ENCODE data around the gene PCSK4.
A peak's percentile ranks its signal among the peaks of the same experiment; 100 is the strongest.
"Not testable (repeated sequence)": the region's sequence is repeated elsewhere in the genome, so short reads cannot be mapped to it uniquely, and the experiment has no call there.

Gene PCSK4

DNA sequence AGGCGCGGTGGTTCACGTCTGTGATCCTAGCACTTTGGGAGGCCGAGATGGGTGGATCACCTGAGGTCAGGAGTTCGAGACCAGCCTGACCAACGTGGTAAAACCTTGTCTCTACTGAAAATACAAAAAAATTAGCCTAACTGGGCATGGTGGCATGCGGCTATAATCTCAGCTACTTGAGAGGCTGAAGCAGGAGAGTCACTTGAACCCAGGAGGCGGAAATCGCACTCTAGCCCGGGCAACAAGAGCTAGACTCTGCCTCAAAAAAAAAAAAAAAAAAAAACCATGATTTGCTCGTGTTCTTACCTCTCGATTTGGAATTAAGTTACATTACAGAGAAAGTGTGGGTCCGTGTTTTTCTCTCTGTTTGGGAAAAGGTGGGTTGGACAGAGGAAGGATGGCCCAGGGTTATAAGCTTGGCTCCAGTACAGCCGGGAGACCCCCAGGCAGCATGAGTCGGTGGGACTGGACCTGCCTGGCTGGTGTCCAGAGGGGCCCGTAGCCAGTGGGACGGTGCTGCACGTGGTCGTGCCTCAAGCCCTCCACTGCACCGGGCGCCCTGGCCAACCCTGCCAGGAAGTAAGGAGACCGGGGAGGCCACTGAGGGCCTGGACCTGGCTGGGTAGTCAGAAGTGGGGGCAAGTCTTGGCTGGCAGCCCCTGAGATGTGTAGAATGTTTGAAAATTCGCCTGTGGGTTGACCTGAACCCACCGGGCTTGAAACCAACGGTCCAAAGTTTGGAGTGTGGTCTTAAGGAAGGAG is 48.3 kb downstream of the PCSK4 start:
- DNase-seq (ENCODE audit: extremely low spot score, insufficient read length, low read depth) = no peak
- no peak for FAIRE-seq

DNA sequence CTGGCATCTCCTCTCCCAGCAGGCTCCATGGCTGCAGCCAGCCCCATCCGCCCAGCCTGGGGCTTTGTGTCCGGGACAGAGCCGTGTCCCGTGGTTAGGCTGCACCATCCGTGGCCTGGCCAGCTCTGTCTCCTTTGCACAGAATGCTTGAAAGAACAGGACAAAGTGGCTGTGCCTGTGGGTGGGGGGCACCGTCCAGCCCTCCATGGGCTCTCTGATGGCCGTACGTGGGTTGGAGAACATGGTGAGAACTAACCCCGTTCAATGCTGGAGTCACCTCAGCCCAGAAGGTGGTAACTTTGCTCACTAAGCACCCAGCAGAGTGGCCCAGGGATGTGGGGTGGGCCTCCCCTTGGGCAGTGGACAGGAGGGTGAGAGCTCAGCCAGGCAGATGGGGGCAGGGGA is 49.1 kb downstream of the PCSK4 start:
- DNase-seq (ENCODE audit: extremely low spot score, insufficient read length, low read depth) (no peak), FAIRE-seq (no peak)

DNA sequence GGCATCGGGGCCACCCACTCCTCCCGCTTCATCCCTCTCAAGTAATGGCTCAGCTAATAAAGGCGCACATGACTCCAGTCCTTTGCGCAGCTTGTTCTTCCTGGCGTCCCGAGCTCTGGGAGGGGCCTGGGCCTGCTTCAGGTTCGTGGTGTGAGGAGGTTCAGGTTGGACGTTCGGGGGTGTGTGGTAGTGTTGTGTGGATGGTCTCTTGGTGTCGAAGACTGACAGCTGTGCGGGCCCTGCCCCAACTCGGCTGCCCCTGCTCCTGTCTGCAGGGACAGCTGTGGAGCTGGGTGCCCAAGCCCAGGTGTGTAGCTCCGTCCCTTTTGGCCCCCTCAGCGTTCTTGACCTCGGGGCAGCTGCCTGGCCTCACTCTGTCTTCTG is 49.7 kb downstream of the PCSK4 start:
- FAIRE-seq (no peak), DNase-seq (ENCODE audit: extremely low spot score, insufficient read length, low read depth) (no peak)

DNA sequence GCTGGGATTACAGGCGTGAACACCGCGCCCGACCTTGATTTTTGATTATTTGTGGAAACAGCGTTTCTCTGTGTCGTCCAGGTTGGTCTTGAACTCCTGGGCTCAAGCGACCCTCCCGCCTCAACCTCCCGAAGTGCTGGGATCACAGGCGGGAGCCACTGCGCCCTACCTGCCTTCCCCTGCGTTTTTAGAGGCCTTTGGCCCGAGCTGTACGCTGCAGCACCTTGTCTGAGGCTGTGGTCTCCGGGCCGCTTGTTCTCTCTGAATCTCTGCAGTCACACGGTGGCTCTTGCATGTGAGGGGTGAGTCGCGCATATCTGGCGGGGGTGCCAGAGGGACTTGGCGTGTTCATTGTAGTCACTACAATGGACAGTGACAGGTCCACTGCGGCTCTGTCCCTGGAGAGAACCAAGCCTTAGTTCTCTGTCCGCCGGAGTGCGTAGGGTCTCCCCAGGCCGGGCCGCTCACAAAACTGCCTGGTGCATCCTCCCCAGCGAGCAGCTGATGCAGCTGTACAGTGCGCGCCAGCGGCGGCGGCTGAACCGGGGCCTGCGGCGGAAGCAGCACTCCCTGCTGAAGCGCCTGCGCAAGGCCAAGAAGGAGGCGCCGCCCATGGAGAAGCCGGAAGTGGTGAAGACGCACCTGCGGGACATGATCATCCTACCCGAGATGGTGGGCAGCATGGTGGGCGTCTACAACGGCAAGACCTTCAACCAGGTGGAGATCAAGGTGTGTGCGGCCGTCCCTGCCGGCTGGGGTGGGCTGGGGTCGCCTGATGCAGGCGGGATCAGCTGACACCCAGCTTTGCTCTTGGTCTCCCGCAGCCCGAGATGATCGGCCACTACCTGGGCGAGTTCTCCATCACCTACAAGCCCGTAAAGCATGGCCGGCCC is 50.4 kb downstream of the PCSK4 start:
- not testable (repeated sequence) for DNase-seq (ENCODE audit: extremely low spot score, insufficient read length, low read depth); FAIRE-seq

DNA sequence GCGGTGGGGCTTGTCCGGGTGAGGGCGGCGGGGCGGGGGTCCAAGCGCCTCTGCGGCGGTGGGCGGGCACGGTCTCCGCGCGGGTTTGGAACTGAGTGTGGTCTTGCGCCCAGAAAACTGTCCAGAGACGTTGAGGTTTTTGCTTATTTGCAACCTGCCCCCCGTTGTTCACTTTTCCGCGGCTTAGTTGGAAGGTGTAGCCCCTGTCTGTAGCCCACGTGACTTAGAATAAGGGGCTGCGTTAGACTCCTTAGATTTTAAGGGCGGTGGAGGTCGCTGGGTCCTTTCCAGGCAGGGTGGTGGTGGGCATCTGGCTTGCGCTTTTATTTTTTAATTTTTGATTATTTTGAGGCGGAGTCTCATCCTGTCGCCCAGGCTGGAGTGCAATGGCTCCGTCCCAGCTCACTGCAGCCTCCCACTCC is 51.2 kb downstream of the PCSK4 start:
- FAIRE-seq = no peak
- DNase-seq (ENCODE audit: extremely low spot score, insufficient read length, low read depth) = no peak

DNA sequence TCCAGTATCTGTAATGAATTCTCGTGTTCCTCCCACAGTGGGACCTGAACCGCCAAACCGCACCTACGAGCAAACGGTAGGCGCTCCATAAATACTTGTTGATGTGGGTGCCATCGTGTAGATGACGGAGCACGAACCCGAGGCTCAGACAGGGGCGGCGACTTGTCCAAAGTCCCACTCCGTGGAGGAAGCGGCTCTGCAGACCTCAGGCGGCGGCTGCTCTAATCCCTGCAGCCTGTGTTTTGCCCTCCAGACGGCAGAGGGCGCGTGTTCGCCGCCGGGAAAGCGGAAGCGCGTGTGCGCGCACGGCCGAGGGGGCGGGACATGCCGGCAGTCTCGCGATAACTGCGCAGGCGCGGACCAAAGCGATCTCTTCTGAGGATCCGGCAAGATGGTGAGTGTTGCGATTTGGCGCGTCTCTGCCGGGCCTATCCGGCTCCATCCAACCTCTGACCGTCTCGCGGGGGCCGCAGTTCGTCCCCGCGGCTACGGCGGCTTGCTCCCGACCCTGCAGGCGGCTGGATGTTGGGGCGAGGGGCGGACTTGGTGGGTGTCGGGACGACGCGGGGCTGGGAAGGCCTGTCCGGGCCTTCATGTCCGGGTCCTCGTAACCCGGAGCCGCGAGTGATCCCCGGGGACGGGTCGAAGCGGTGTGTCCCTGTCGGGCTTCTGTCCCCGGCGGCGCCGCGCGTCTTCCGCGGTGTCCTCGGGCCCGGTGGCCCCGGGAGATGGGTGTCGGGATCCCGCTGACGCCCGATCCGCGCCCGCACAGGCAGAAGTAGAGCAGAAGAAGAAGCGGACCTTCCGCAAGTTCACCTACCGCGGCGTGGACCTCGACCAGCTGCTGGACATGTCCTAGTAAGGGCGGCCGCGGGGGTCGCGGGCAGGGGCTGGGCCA is 51.9 kb downstream of the PCSK4 start, which contains the start of gene RPS15:
TSS of gene RPS15 (plus strand) at position 362 of the 898 bp plus-strand sequence. CDS start at position 392, 30 bp downstream.
- FAIRE-seq (peak; percentile 93), DNase-seq (ENCODE audit: extremely low spot score, insufficient read length, low read depth) (peak; percentile 93)

DNA sequence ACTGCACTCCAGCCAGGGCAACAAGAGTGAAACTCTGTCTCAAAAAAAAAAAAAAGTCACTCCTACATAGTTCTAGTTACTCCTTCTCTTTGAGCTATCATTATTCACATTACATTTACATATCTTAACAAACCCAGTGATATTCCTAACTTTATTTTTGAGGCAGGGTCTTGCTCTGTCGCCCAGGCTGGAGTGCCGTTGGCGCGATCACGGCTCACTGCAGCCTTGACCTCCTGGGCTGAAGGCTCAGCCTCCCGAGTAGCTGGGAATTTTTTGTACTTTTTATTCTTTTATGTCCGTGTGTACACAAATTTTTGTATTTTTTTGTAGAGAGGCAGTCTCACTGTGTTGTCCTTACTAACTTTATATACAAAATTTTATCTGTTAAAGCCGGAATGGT is 52.5 kb downstream of the PCSK4 start:
- FAIRE-seq (no peak), DNase-seq (ENCODE audit: extremely low spot score, insufficient read length, low read depth) (no peak)

DNA sequence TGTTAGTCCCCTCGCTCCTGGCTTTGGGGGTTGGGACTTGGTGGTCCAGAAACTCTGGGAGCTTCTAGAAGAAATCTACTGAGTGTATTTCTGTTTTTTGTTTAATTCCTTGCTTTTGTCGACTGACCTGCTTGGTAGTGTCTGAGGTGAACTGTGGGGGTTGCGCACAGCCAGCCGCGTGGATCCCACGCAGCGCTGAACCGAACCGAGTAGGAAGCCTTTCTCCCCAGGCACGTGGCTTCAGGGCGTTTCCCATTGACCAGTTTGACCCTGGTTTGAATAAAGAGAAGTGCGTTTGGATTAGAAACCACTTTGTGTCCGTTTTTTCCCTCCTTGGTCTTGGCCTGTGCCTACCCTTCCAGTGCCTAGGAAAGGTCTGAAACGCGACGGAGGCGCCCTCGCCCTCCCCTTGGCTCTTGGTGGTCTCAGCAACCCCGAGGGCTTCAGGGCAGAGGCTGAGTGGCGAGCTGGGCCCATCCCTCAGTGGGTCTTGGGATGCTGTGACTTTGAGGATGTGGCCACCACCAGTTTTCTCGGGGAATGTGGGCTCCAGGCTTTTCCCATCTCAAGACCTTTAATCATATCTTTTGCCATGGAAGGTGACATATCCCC is 54.7 kb downstream of the PCSK4 start:
- DNase-seq (ENCODE audit: extremely low spot score, insufficient read length, low read depth) (no peak), FAIRE-seq (no peak)

DNA sequence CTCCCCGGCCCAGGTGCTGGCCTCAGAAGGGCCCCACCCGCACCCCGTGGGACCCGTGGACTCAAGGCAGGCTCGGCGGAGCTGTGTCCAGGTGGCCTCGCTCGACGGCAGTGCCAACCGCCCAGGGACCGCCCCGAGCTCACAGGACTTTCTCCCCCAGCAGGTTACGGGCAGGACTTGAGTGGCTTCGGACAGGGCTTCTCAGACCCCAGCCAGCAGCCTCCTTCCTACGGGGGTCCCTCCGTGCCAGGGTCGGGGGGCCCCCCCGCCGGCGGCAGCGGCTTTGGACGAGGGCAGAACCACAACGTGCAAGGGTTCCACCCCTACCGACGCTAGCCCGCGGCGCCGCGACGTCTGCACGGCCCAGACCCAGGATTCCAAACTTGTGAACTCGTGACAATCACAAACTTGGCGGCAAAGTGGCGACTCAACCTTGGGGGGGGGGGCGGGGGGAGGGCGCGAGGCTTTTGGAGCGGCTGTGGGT is 55.5 kb downstream of the PCSK4 start:
- no peak for DNase-seq (ENCODE audit: extremely low spot score, insufficient read length, low read depth)
- FAIRE-seq = no peak

DNA sequence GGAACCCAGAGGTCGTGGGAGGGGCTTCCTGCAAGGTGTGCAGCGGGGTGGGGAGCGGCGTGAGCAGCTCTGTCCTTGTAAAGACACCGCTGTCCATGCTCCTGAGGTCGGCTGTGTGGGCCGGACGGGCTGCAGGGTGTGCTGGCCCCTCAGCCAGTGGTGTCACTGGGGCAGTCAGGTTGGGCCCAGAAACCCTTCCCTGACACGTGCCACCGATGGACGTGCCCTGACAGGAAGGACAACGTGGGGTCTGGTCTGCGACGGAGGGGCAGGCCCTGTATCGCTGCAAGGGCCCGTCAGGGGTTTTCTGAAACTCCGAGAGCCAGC is 56.1 kb downstream of the PCSK4 start:
- no peak for DNase-seq (ENCODE audit: extremely low spot score, insufficient read length, low read depth)
- no peak for FAIRE-seq

DNA sequence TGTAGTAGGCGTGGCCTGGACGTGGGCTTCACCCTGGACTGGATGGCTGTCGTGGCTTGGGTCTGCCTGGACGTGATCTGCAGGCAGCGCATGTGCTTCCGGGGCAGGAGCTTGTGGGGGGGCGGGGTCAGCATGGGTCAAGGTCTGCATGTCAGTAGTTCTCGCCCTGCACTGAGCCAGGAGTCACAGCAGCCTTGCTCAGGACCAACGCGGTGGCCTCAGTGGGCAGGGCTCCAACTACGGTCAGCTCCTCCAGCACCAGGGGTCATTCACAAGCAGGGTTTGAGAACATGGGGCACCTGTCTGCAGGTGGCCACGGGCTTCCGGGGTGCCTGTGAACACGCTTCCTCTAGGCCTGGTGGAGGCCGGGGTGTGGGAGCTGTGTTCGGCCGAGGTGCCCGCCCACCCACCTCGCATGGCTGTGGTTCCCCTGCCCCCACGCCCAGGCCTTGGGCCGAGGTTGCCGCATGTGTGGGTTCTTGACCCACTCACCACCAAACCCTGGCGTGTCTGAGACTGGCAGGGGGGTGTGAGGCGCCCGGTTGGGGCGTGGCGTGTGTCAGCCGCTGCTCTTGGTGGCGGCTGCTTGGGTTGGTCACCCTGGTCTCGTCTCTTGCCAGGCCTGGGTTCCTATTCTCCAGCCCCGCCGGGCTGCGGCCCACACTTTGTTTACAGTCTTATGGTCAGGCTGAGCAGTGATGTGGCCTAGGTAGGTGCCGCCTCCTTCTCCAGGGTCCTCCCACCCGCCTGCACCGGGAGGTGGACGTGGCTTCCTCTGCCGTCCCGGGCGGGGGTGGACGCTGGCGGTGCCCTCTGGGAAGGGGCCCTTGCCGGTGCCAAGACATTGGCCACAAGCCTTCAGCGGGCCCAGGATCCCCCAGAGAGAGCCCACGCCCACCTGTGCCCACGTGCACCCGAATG is 56.8 kb downstream of the PCSK4 start:
- DNase-seq (ENCODE audit: extremely low spot score, insufficient read length, low read depth) (no peak), FAIRE-seq (no peak)

DNA sequence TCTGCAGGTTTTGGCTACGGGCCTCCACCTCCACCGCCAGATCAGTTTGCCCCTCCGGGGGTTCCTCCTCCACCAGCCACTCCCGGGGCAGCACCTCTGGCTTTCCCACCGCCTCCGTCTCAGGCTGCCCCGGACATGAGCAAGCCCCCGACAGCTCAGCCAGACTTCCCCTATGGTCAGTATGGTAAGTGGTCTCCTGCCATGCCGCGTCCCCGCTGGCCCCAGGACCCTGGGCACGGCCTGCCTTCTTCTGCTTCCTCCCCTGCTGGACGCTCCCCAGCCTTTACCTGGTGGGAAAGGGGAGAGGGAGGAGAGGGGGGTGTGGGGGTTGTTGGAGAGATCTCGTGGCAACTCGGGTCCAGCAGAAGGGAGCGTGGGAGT is 57.7 kb downstream of the PCSK4 start:
- FAIRE-seq (no peak), DNase-seq (ENCODE audit: extremely low spot score, insufficient read length, low read depth) (no peak)

DNA sequence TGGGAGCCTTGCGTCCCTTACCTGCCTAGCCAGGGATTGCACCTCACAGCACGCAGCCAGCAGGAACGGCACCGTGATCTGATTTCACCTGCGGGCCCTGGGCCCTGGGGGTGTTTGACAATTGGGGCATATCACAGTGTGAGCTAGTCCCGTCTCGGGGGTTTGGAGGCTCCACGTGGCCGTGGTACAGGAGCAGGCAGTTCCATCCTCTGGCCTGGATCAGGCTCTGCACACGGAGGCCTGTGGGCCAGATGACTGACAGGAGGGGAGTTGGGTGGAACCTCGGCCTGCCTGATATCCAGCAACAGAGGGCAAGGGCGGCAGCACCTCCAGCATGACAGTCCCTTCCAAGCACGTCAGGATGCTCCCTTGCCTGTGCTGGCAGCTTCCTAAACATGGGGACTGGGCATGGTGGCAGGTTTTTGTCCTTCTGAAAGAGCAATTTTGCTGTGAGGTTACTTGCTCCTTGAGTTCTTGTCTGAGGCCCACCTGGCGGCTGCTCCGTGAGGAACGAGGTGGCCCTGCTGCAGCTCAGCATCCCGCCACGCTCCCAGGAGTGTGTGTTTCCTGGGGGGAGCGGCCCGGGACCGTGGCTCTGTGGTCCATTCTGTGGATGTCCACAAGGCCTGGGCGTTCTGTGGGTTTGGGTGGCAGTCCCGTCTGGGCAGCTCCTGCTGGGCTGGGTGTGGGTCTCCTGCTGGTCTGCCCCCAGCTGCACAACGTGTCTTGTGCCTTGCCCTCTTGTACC is 58.2 kb downstream of the PCSK4 start:
- DNase-seq (ENCODE audit: extremely low spot score, insufficient read length, low read depth) = no peak
- FAIRE-seq = no peak

All from GM18507 (cell line).